ENCODE data around the gene GNAI2.

GNAI2 gene

DNA sequence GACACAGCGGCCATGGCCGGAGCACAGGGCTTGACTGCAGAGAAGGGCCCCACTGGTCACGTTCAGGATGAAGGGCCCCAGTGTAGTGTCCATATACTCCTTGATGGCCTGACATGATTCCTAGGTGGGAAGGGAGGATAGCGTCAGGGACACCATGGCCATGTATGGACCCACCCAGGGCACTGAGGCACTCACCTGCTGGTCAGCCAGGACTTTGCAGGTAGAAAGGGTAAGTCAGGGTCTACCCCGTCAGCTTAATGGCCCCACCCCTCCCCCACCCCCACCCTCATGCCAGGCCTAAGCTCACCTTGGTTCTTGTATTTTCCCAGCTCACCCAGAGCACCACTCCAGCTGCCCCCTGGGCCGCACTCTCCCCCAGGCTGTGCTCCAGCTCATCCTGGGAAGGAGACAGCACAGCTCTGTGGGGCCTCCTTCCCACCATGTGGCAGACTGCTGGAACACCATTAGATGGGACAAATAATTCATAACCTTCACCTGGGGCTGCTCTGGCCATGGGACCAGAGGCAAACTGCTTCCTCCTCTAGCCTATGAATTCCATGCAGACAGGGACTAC, 64.8 kb downstream of the GNAI2 start:
- H3K27ac ChIP-seq = peak overlapping the region; percentile 93
- TF ChIP-seq, protein P1, sequence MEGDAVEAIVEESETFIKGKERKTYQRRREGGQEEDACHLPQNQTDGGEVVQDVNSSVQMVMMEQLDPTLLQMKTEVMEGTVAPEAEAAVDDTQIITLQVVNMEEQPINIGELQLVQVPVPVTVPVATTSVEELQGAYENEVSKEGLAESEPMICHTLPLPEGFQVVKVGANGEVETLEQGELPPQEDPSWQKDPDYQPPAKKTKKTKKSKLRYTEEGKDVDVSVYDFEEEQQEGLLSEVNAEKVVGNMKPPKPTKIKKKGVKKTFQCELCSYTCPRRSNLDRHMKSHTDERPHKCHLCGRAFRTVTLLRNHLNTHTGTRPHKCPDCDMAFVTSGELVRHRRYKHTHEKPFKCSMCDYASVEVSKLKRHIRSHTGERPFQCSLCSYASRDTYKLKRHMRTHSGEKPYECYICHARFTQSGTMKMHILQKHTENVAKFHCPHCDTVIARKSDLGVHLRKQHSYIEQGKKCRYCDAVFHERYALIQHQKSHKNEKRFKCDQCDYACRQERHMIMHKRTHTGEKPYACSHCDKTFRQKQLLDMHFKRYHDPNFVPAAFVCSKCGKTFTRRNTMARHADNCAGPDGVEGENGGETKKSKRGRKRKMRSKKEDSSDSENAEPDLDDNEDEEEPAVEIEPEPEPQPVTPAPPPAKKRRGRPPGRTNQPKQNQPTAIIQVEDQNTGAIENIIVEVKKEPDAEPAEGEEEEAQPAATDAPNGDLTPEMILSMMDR (conservative IDR thresholded peaks at IDR 0.05; ENCODE audit: low read depth) = no peak
- ChIA-PET POLR2A (ENCODE audit: low non-redundant PET) (no interaction called here), CTCF (no interaction called here)
- DNase-seq (ENCODE audit: low spot score) = no peak

DNA sequence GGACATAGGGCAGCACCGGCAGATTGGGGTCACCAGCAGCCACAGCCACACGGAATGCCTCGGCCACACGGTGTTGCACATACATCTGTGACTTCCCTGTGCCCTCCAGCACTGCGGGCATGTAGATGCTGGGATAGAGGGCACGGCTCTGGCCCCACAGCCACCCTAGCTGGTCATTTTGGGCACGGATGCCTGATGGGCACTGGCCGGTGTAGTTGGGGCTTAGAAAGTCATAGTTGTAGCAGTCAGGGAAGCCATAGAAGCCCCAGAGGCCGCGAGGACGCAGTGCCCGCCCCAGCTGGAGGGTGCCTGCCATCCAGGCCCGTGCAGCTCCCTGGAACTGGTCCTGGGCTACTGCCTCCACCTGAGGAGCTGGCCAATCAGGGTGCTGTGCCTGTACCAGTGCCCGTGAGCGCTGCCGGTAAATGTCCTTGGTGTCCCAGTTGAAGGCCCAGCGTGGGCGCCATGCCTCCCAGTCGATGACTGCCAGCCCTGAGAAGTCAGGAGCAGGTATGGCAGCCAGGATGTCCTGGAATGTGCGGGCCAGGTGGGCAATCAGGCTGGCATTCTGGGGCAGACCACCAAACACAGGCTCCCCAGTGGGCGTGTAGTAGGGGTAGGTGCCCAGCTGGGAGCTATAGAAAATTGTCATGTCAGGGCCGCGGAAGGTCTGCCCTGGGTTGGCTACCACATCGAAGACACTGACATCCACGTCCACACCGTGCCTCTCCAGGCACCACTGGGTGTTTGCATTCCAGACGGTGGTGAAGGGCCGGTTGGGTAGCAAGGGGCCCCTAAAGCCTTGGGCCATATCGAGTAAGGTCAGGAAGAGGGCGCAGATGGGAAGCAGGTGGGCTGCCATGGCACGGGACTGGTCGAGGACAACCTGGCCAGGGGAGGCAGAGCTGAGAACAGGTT, 66.3 kb downstream of the GNAI2 start:
- peak overlapping the region; percentile 93 for H3K27ac ChIP-seq
- POLR2A ChIA-PET (ENCODE audit: low non-redundant PET) = no interaction called here
- TF ChIP-seq, protein P1 (conservative IDR thresholded peaks at IDR 0.05; ENCODE audit: low read depth) = no peak
- DNase-seq (ENCODE audit: low spot score) = no peak
- CTCF ChIA-PET = no interaction called here

DNA sequence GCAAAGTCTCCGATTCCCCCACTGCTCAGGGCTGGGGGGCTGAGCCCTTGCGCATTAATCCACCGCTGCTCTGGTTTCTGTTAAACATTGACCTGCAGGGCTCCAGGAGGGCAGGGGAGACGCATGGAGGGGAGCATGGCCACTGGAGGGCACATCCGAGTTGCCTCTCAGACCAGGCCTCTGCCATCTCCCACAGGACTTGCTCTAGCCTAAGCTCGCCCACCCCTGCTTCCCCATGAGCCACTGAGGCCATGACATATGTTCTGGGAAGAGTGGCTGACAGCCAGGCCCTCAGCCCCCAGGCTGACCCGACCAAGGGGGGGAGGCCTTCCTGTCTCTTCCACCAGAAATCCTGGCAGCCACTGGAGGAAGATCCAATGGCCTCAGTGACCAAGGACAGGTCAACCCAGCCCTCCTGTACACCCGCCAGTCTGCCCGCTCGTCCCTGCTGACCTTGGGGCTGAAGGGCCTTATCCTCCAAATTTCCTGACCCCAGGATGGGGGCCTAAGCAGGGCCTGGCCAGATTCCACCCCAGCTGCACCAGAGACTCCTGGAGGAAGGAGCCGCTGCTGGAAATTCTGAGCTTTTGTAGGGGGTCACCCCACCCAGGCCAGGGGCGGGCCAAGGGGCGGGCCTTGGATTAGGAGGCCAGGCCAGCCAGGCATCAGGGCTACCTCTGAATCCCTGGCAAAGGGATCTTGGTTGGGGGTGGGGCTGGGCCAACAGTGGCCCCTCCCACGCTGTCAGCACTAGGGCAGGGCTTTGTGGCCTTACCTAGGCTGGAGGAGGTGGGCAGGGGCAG, 67.2 kb downstream of the GNAI2 start, which contains the start of gene HYAL1:
Gene HYAL1 (minus strand): TSS at position 562 of the 803 bp plus-strand sequence. CDS start 618 bp downstream, outside the sequence.
- peak within 1 kb of the TSS; percentile 93 for H3K27ac ChIP-seq
- TF ChIP-seq, protein P1 (conservative IDR thresholded peaks at IDR 0.05; ENCODE audit: low read depth) = no peak; the same call in 1 of the 2 replicates
- ChIA-PET CTCF (interaction anchor here (0.6 kb wide), 1 partner anchor 784 kb away, joined by 3 read pairs; no protein-coding TSS in a partner anchor), POLR2A (ENCODE audit: low non-redundant PET) (no interaction called here)
- no peak for DNase-seq (ENCODE audit: low spot score)

DNA sequence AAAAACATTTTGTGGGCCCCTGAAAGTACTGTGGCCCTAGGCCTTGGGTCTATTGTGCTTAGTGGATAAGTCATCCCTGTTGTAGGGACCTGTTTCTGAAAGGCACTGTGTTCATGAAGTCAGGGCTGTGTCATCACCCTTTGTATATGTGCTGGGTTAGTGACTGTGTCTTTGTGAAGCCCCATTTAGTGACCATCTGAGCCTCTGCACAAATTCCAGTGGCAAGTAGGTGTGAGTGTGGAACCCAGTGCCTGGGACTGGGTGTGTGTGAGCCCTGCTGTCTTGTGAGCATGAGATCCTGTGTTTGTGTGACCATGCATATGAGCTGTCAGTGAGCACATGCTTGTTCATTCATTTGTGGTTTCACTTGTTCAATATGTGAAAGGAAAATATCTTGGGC, 68.6 kb downstream of the GNAI2 start:
- DNase-seq (ENCODE audit: low spot score) = no peak
- CTCF ChIA-PET = interaction anchor here (0.6 kb wide), 1 partner anchor 19 kb away, joined by 5 read pairs; no protein-coding TSS in a partner anchor
- POLR2A ChIA-PET (ENCODE audit: low non-redundant PET) = no interaction called here

More for the DNA sequence above, 68.6 kb downstream of the GNAI2 start:
- no peak overlapping the region for H3K27ac ChIP-seq
- TF ChIP-seq, protein P1 (conservative IDR thresholded peaks at IDR 0.05; ENCODE audit: low read depth) = no peak

Measured in RWPE1 (cell line).